Esophagus muscularis mucosa (tissue), 4 donors: ENCODE results near the gene TXNL4A.

Experiments
- CTCF ChIP-seq, 3 experiments: fragments of 200-600 bp in 2 of 3; fragments of 450-650 bp in 1 of 3; sonication (generic) in 2 of 3; IDR thresholded peaks; one replicate each; pipeline ENCODE4 v1.5.1; 2017 to 2019; ENCODE audit warnings: antibody characterized with exemption in 3 of 3, mild to moderate bottlenecking in 2 of 3, moderate library complexity in 1 of 3
- EP300 ChIP-seq: sonication (generic); formaldehyde crosslinking; IDR thresholded peaks from one replicate; pipeline ENCODE4 v1.6.1; 2017; ENCODE audit warnings: antibody characterized with exemption
- POLR2A ChIP-seq: fragments of 450-650 bp; IDR thresholded peaks from one replicate; pipeline ENCODE4 v1.6.1; 2017; ENCODE audit warnings: antibody characterized with exemption, moderate library complexity, mild to moderate bottlenecking, low read depth

DNA sequence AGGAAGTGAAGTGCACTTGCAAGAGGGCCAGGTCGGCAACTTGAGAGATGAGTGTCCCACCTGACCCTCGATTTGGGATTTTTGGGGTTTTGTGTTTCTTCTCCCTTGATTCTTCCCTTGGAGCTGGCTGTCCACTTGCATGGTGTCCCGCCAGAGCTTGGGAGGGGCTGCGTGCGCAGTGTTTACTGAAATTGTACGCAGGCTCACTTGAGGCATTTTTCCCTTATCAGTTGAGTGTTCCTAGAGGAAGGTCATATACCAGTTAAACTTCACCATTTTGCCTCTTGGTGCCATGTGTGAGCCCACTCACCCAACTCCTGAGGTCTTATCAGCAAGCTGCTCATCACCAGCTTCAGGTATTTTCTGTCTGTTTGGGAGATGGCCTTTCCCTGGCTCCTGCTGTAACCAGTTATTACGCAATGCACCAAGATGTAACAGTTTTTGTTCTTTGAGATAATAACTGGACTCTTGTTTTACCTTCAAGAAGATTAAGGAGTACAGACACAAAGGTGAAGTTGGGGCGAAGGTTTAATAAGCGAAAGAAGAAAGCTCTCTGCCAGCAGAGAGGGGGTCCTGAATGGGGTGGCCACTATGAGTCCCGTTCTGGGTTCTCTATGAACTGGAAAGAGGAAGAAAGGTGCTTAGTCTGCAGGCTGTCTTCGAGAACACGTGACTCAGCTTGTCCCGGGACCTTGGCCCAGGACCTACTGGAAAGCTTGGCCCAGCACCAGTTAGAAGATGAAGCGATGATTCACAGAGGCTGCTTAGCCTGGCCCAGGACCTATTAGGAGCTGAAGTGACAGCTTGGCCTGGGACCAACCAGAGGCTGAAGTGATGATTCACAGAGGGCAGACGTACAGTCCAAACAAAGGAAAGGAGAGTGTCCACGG lies 21.5 kb upstream of the TXNL4A start:
- TF ChIP-seq CTCF (IDR thresholded peaks at IDR 0.05) (no peak), EP300 (no peak), POLR2A (no peak)
